MCF 10A (cell line): Measurements from ENCODE around the gene HOTAIR. TPM values are rescaled to one million over a fixed set of nuclear protein-coding genes. Genes with fewer than 3 reads are reported as not detected.

Experiments used
- BruUV-seq: library from RNA; stranded (reverse); fragments of 400-500 nt; replicated peaks from 2 replicates; lab custom pipeline; 2021; lab: Mats Ljungman, UMichigan
- CTCF ChIA-PET: fragments of 300-600 bp; sonication (Branson Sonifier 250); formaldehyde crosslinking; extraction: SDS; loops from one replicate; lab custom pipeline; 2021; ENCODE audit warnings: antibody characterized with exemption, inconsistent platforms; lab: Yijun Ruan, JAX
- POLR2A ChIA-PET: fragments of 300-600, 350-650 bp; sonication (Branson Sonifier 250); formaldehyde crosslinking; extraction: SDS; loops from one replicate; lab custom pipeline; 2020; ENCODE audit warnings: antibody characterized with exemption, inconsistent platforms; lab: Yijun Ruan, JAX
- DNase-seq: peaks from one replicate; pipeline ENCODE4 v3.0.0-alpha.2; 2018; ENCODE audit not compliant: unreplicated experiment
- H3K27ac Mint-ChIP-seq: one replicate; pipeline ENCODE4 v1.8.0; 2022; ENCODE audit warnings: mild to moderate bottlenecking, low read depth, mixed read lengths; ENCODE audit not compliant: unreplicated experiment
- H3K27me3 Mint-ChIP-seq: one replicate; pipeline ENCODE4 v1.8.0; 2022; ENCODE audit warnings: mixed read lengths; ENCODE audit not compliant: insufficient read depth, unreplicated experiment
- H3K36me3 Mint-ChIP-seq: one replicate; pipeline ENCODE4 v1.8.0; 2022; ENCODE audit warnings: mild to moderate bottlenecking, moderate library complexity, mixed read lengths; ENCODE audit not compliant: insufficient read depth, unreplicated experiment
- H3K4me1 Mint-ChIP-seq: one replicate; pipeline ENCODE4 v1.8.0; 2022; ENCODE audit warnings: mixed read lengths; ENCODE audit not compliant: insufficient read depth, unreplicated experiment
- H3K4me3 Mint-ChIP-seq: one replicate; pipeline ENCODE4 v1.8.0; 2022; ENCODE audit warnings: mild to moderate bottlenecking, moderate library complexity, mixed read lengths; ENCODE audit not compliant: unreplicated experiment
- H3K9me3 Mint-ChIP-seq: one replicate; pipeline ENCODE4 v1.8.0; 2022; ENCODE audit warnings: mixed read lengths; ENCODE audit not compliant: unreplicated experiment
- intact Hi-C: fragments of 100-400 bp; cut with micrococcal nuclease; formaldehyde crosslinking; loops from 2 replicates; pipeline ENCODE4 v1.14.1; 2022
- total RNA-seq: library from RNA; stranded (reverse); gene quantifications from 2 replicates; pipeline ENCODE4 v1.2.3, GENCODE V29; 2022
- TF ChIP-seq, protein P1 (sequence below): fragments of 200-600 bp; IDR thresholded peaks from one replicate; pipeline ENCODE4 v1.8.0; 2022; ENCODE audit warnings: antibody characterized with exemption, mild to moderate bottlenecking; ENCODE audit not compliant: unreplicated experiment

HOTAIR gene
- total RNA-seq, 1 experiment from 2014 or later = 2.0 TPM

GRCh38 chr12:53951577-53952334 is 23.0 kb downstream of the HOTAIR start:
- no peak overlapping the region for H3K27ac Mint-ChIP-seq
- TF ChIP-seq, protein P1, sequence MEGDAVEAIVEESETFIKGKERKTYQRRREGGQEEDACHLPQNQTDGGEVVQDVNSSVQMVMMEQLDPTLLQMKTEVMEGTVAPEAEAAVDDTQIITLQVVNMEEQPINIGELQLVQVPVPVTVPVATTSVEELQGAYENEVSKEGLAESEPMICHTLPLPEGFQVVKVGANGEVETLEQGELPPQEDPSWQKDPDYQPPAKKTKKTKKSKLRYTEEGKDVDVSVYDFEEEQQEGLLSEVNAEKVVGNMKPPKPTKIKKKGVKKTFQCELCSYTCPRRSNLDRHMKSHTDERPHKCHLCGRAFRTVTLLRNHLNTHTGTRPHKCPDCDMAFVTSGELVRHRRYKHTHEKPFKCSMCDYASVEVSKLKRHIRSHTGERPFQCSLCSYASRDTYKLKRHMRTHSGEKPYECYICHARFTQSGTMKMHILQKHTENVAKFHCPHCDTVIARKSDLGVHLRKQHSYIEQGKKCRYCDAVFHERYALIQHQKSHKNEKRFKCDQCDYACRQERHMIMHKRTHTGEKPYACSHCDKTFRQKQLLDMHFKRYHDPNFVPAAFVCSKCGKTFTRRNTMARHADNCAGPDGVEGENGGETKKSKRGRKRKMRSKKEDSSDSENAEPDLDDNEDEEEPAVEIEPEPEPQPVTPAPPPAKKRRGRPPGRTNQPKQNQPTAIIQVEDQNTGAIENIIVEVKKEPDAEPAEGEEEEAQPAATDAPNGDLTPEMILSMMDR = no peak
- no peaks in the 10 kb centered on the region for H3K9me3 Mint-ChIP-seq
- peaks cover 4% of the 10 kb centered on the region for H3K36me3 Mint-ChIP-seq
- H3K4me1 Mint-ChIP-seq = no peaks in the 10 kb centered on the region
- ChIA-PET CTCF (interaction anchor here (0.5 to 1.2 kb wide), 5 partner anchors 10 to 206 kb away, joined by 3 to 4 read pairs (median 3); no protein-coding TSS in a partner anchor), POLR2A (interaction anchor here (0.6 to 3.2 kb wide), 3 partner anchors 13 to 20 kb away, joined by 3 to 16 read pairs (median 6); partner anchors contain the start of gene HOXC13)
- no peak overlapping the region for H3K4me3 Mint-ChIP-seq
- no peaks in the 10 kb centered on the region for H3K27me3 Mint-ChIP-seq
- no peak for DNase-seq
- intact Hi-C loops = no loop called here
- no TSS peak for BruUV-seq

DNA sequence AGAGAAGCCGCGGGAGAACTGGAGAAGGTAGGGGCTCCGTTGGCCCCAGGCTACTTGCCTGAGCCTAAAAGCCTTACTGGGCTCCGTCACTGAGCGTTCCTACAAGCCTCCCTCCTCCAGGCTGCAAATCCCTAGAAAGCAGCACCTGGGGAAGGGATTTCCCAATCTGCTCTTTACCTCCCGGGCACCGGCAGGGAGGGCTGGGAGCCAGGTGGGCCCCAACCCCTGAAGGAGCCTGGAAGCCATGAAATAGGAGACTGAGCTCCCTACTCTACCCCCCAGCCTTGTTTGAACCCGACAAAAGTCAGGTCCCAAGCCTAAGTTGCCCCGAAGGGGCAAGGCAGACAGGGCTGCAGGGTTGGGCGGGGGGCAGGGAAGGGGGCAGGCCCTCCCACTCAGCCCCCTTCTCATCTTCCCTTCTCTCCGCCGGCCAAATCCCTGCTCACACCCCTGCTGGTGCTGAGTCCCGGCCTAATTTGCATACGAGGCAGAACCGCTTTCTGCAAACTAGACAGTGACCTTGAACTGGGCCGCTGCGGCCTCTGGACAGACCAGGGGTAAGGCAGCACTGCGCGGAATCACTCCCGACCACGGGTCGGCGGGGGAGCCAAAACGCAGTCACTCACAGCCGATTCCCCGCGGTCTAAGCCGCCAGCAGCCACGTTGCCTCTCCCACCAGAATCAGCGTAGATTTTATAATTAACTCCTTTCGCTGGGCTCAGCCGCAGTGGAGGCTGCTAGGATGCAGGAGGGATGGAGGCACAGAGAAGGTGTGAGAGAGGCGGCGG is 23.8 kb downstream of the HOTAIR start:
- intact Hi-C loops = loop anchor here (1.0 kb wide), 1 partner anchor 181 kb away; no protein-coding TSS in a partner anchor
- no peak for DNase-seq
- ChIA-PET POLR2A (interaction anchor here (0.6 kb wide), 1 partner anchor 19 kb away, joined by 3 read pairs; no protein-coding TSS in a partner anchor), CTCF (interaction anchor here (0.6 kb wide), 1 partner anchor 11 kb away, joined by 4 read pairs; no protein-coding TSS in a partner anchor)
- H3K4me3 Mint-ChIP-seq = no peak overlapping the region
- TF ChIP-seq, protein P1 = no peak
- no TSS peak for BruUV-seq
- no peak overlapping the region for H3K27ac Mint-ChIP-seq
- H3K4me1 Mint-ChIP-seq = no peaks in the 10 kb centered on the region
- H3K36me3 Mint-ChIP-seq = peaks cover 4% of the 10 kb centered on the region
- no peaks in the 10 kb centered on the region for H3K27me3 Mint-ChIP-seq
- H3K9me3 Mint-ChIP-seq = no peaks in the 10 kb centered on the region

GRCh38 chr12:53950437-53950773 is 24.3 kb downstream of the HOTAIR start:
- TF ChIP-seq, protein P1 = no peak
- BruUV-seq = no TSS peak
- intact Hi-C loops = loop anchor here (1.0 kb wide), 1 partner anchor 180 kb away; no protein-coding TSS in a partner anchor

More at GRCh38 chr12:53950437-53950773, 24.3 kb downstream of the HOTAIR start:
- peak; percentile 21 for DNase-seq
- ChIA-PET CTCF (interaction anchor here (0.5 to 0.7 kb wide), 3 partner anchors 167 to 234 kb away, joined by 3 read pairs; no protein-coding TSS in a partner anchor), POLR2A (no interaction called here)
- Mint-ChIP-seq H3K27me3 (no peaks in the 10 kb centered on the region), H3K9me3 (no peaks in the 10 kb centered on the region), H3K4me3 (no peak overlapping the region), H3K4me1 (no peaks in the 10 kb centered on the region), H3K27ac (no peak overlapping the region), H3K36me3 (peaks cover 4% of the 10 kb centered on the region)
